Measurements from ENCODE around the gene AGAP5. TPM values are rescaled to one million over a fixed set of nuclear protein-coding genes. Genes with fewer than 3 reads are reported as not detected.

AGAP5 gene
- total and polyA plus RNA-seq, 2 of the 8 experiments (the other 6 are each of a cell fraction or from before 2014, with no cell fraction given) = 5.4 to 6.0 TPM

GRCh38 chr10:73650537-73651331, 47.2 kb downstream of the AGAP5 start:
- no peak overlapping the region for H3K4ac ChIP-seq (replicated peaks; ENCODE audit: insufficient read length, low read depth, low read length)
- no peak overlapping the region for H3K18ac ChIP-seq (ENCODE audit: extremely low read depth, low read length)
- H4K8ac ChIP-seq (ENCODE audit: extremely low read depth, insufficient read depth, low read length) = no peak overlapping the region
- ChIA-PET CTCF (ENCODE audit: partially characterized antibody) (interaction anchor here (0.6 to 14.5 kb wide), 2 partner anchors 46 to 118 kb away, joined by 5 to 271 read pairs; no protein-coding TSS in a partner anchor), POLR2A (ENCODE audit: partially characterized antibody) (interaction anchor here (1.1 to 1.5 kb wide), 3 partner anchors 9 to 145 kb away, joined by 3 to 5 read pairs (median 4); partner anchors contain the start of gene MYOZ1)
- H2BK5ac ChIP-seq (ENCODE audit: low read depth, low read length) = no peak overlapping the region
- no peaks in the 10 kb centered on the region for H3K27me3 ChIP-seq (replicated peaks in 1 of 4; ENCODE audit: control insufficient read depth in 3 of 4, extremely low read depth in 1 of 4, insufficient read depth in 3 of 4, low read length in 3 of 4)
- H4K20me1 ChIP-seq (replicated peaks in 1 of 2; ENCODE audit: control insufficient read depth in 1 of 2, insufficient read depth in 2 of 2, low read length in 2 of 2) = peaks cover 0 to 2% of the 10 kb centered on the region in 2 experiments
- no peak overlapping the region for H4K91ac ChIP-seq (replicated peaks; ENCODE audit: insufficient read length, low read length)
- H3K36me3 ChIP-seq (ENCODE audit: control insufficient read depth in 2 of 4, insufficient read depth in 4 of 4, low read length in 3 of 4) = no peaks in the 10 kb centered on the region
- H3K56ac ChIP-seq (replicated peaks; ENCODE audit: insufficient read length, low read depth, low read length) = no peak overlapping the region
- no peak overlapping the region for H2AFZ ChIP-seq (ENCODE audit: low read length)
- peaks cover 0 to 15% (median 9%) of the 10 kb centered on the region in 4 experiments; a peak in 6 of 7 replicates for H3K4me1 ChIP-seq (replicated peaks in 1 of 4; ENCODE audit: control insufficient read depth in 3 of 4, insufficient read depth in 4 of 4, low read length in 3 of 4)
- no peak overlapping the region for H3K14ac ChIP-seq (ENCODE audit: insufficient read length)
- H3K27ac ChIP-seq (ENCODE audit: low read depth, low read length) = no peak overlapping the region
- no peak overlapping the region for H3K4me3 ChIP-seq (ENCODE audit: extremely low read depth in 1 of 4, insufficient read depth in 2 of 4, low read depth in 3 of 4, low read length in 4 of 4)
- no peak overlapping the region for H2BK120ac ChIP-seq (replicated peaks; ENCODE audit: low read depth, low read length)
- no peak for FAIRE-seq
- H3K79me1 ChIP-seq (ENCODE audit: low read depth, low read length) = no peaks in the 10 kb centered on the region
- TF ChIP-seq ZNF274 (IDR thresholded peaks at IDR 0.05; ENCODE audit: borderline replicate concordance, extremely low read depth, low read length) (no peak), YY1 (IDR thresholded peaks at IDR 0.05; ENCODE audit: low read depth, low read length) (no peak), CTCF (IDR thresholded peaks at IDR 0.05; ENCODE audit: control extremely low read depth in 1 of 3, insufficient read depth in 1 of 3, low read depth in 1 of 3, low read length in 3 of 3) (no peak), KDM1A (IDR thresholded peaks at IDR 0.05; ENCODE audit: borderline replicate concordance, low read length) (no peak), JUN (IDR thresholded peaks at IDR 0.05; ENCODE audit: low read depth, low read length) (no peak), ASH2L (IDR thresholded peaks at IDR 0.05; ENCODE audit: low read length) (no peak), SP1 (IDR thresholded peaks at IDR 0.05; ENCODE audit: low read depth, low read length) (no peak), TAF1 (IDR thresholded peaks at IDR 0.05; ENCODE audit: low read depth, low read length) (no peak), TAF7 (optimal IDR thresholded peaks at IDR 0.05; ENCODE audit: borderline replicate concordance, low read depth, low read length) (no peak), SP2 (IDR thresholded peaks at IDR 0.05; ENCODE audit: low read length) (no peak)
- H2BK20ac ChIP-seq (ENCODE audit: low read length) = no peak overlapping the region
- H3K79me2 ChIP-seq (ENCODE audit: control insufficient read depth in 1 of 2, insufficient read depth in 2 of 2, low read length in 2 of 2) = no peaks in the 10 kb centered on the region
- no peak overlapping the region for H2BK15ac ChIP-seq (ENCODE audit: low read length)
- H3K23me2 ChIP-seq (ENCODE audit: low read depth, low read length) = peaks cover 9% of the 10 kb centered on the region; the same call in 1 of the 2 replicates
- H3K4me2 ChIP-seq (ENCODE audit: insufficient read depth in 1 of 2, low read depth in 2 of 2, low read length in 2 of 2) = no peak overlapping the region
- H3K9me3 ChIP-seq (ENCODE audit: insufficient read depth in 2 of 2, low read depth in 1 of 2, low read length in 1 of 2) = no peaks in the 10 kb centered on the region
- 94% methylated on average over 5 of the region's 5 CpGs; no CpG with 5 or more reads in 1 of the 2 experiments for WGBS, 2 experiments (ENCODE audit: extremely low coverage in 1 of 2, insufficient coverage in 1 of 2, insufficient read length in 1 of 2, insufficient replicate concordance in 2 of 2, low coverage in 1 of 2, low lambda C conversion rate in 2 of 2, missing lambda C conversion rate in 1 of 2)
- no peak overlapping the region for H3K9ac ChIP-seq (replicated peaks in 1 of 4; ENCODE audit: extremely low read depth in 1 of 4, low read depth in 3 of 4, low read length in 3 of 4)
- H4K5ac ChIP-seq (ENCODE audit: insufficient read length, low read depth, low read length) = no peak overlapping the region
- H2AK5ac ChIP-seq (ENCODE audit: low read depth, low read length) = no peak overlapping the region
- no peak for DNase-seq (ENCODE audit: low read depth in 1 of 2, low spot score in 2 of 2)
- H2BK12ac ChIP-seq (ENCODE audit: low read depth, low read length) = no peak overlapping the region
- no peak overlapping the region for H3K23ac ChIP-seq (ENCODE audit: insufficient read length)
